Stomach smooth muscle (tissue), 2 donors: ENCODE measurements around the gene RNF135.

Source experiments
- H3K27ac ChIP-seq: one replicate; pipeline ENCODE4 v1.7.0; 2013; ENCODE audit warnings: mild to moderate bottlenecking, low read length, inconsistent platforms
- H3K27me3 ChIP-seq, 2 donors: one replicate each; pipeline ENCODE4 v1.7.0; 2013; ENCODE audit warnings: low read length in 2 of 2; ENCODE audit not compliant: insufficient read depth in 2 of 2, control insufficient read depth in 1 of 2
- H3K36me3 ChIP-seq, 2 donors: one replicate each; pipeline ENCODE4 v1.7.0; 2013; ENCODE audit warnings: low read length in 2 of 2; ENCODE audit not compliant: control insufficient read depth in 2 of 2, insufficient read depth in 2 of 2
- H3K4me1 ChIP-seq: one replicate; pipeline ENCODE4 v1.7.0; 2013; ENCODE audit warnings: low read length; ENCODE audit not compliant: control insufficient read depth, insufficient read depth
- H3K4me3 ChIP-seq, 2 donors: one replicate each; pipeline ENCODE4 v1.7.0; 2013; ENCODE audit warnings: low read length in 2 of 2
- H3K9ac ChIP-seq, 2 donors: one replicate each; pipeline ENCODE4 v1.7.0; 2013; ENCODE audit warnings: low read length in 2 of 2, mild to moderate bottlenecking in 1 of 2
- H3K9me3 ChIP-seq, 2 donors: one replicate each; pipeline ENCODE4 v1.7.0; 2013; ENCODE audit warnings: low read length in 2 of 2; ENCODE audit not compliant: control insufficient read depth in 2 of 2
- donor health status: healthy.
- donor health status: Pancreatic carcinoma.

The RNF135 gene

GRCh38 chr17:30981531-30982519, 11.0 kb downstream of the RNF135 start:
- Histone ChIP-seq H3K4me3 (no peak overlapping the region), H3K9me3 (no peaks in the 10 kb centered on the region), H3K27ac (no peak overlapping the region), H3K36me3 (peaks cover 12 to 13% of the 10 kb centered on the region in 2 donors), H3K4me1 (peaks cover 2% of the 10 kb centered on the region), H3K27me3 (no peaks in the 10 kb centered on the region), H3K9ac (no peak overlapping the region)

GRCh38 chr17:30982855-30983254, 12.0 kb downstream of the RNF135 start:
- Histone ChIP-seq H3K27ac (no peak overlapping the region), H3K27me3 (no peaks in the 10 kb centered on the region), H3K4me3 (no peak overlapping the region), H3K4me1 (peaks cover 2% of the 10 kb centered on the region), H3K36me3 (peaks cover 12 to 13% of the 10 kb centered on the region in 2 donors), H3K9ac (no peak overlapping the region), H3K9me3 (no peaks in the 10 kb centered on the region)

GRCh38 chr17:30990458-30990857, 19.6 kb downstream of the RNF135 start:
- Histone ChIP-seq H3K4me3 (no peak overlapping the region), H3K9ac (no peak overlapping the region), H3K27ac (no peak overlapping the region), H3K9me3 (no peaks in the 10 kb centered on the region), H3K36me3 (peaks cover 6 to 9% of the 10 kb centered on the region in 2 donors), H3K4me1 (no peaks in the 10 kb centered on the region), H3K27me3 (no peaks in the 10 kb centered on the region)

GRCh38 chr17:30992551-30992950, 21.7 kb downstream of the RNF135 start:
- Histone ChIP-seq H3K9me3 (no peaks in the 10 kb centered on the region), H3K36me3 (peaks cover 14 to 17% of the 10 kb centered on the region in 2 donors)

GRCh38 chr17:30995347-30995746, 24.5 kb downstream of the RNF135 start:
- H3K36me3 ChIP-seq = peaks cover 30 to 42% of the 10 kb centered on the region in 2 donors
- H3K4me1 ChIP-seq = no peaks in the 10 kb centered on the region
- no peaks in the 10 kb centered on the region for H3K27me3 ChIP-seq
- no peak overlapping the region for H3K9ac ChIP-seq
- H3K4me3 ChIP-seq = no peak overlapping the region
- H3K27ac ChIP-seq = no peak overlapping the region
- no peaks in the 10 kb centered on the region for H3K9me3 ChIP-seq

More at GRCh38 chr17:30992551-30992950, 21.7 kb downstream of the RNF135 start:
- Histone ChIP-seq H3K4me1 (no peaks in the 10 kb centered on the region), H3K4me3 (no peak overlapping the region), H3K27ac (no peak overlapping the region), H3K9ac (no peak overlapping the region), H3K27me3 (no peaks in the 10 kb centered on the region)

DNA sequence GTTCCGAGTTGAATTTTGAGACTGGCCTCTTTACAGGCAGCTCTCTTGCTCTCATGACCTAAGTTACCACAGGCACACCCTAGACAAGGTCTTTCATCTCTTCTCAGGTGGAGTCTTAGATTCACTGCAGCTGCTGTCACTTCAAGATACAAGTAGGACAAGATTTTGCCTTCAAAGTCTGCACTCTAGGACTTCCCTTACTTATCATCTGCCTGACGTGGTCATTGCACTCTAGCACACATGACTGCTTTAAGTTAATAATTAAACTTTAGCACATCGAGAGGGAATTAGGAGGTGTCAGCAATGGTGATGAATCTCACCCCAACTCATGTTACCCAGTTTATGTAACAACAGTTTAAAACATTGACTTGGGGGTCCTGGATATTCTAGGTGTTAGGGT, 25.6 kb downstream of the RNF135 start:
- H3K9me3 ChIP-seq = no peaks in the 10 kb centered on the region
- no peaks in the 10 kb centered on the region for H3K27me3 ChIP-seq
- no peak overlapping the region for H3K4me3 ChIP-seq
- H3K4me1 ChIP-seq = no peaks in the 10 kb centered on the region
- H3K9ac ChIP-seq = no peak overlapping the region
- H3K27ac ChIP-seq = no peak overlapping the region
- peaks cover 29 to 37% of the 10 kb centered on the region in 2 donors for H3K36me3 ChIP-seq

- no peak overlapping the region for H3K27ac ChIP-seq
- no peak overlapping the region for H3K4me3 ChIP-seq
- no peak overlapping the region for H3K9ac ChIP-seq
- peaks cover 34 to 40% of the 10 kb centered on the region in 2 donors for H3K36me3 ChIP-seq
- no peaks in the 10 kb centered on the region for H3K27me3 ChIP-seq
- H3K9me3 ChIP-seq = no peaks in the 10 kb centered on the region
- H3K4me1 ChIP-seq = no peaks in the 10 kb centered on the region
Measured at GRCh38 chr17:30997270-30997669, 26.4 kb downstream of the RNF135 start.

DNA sequence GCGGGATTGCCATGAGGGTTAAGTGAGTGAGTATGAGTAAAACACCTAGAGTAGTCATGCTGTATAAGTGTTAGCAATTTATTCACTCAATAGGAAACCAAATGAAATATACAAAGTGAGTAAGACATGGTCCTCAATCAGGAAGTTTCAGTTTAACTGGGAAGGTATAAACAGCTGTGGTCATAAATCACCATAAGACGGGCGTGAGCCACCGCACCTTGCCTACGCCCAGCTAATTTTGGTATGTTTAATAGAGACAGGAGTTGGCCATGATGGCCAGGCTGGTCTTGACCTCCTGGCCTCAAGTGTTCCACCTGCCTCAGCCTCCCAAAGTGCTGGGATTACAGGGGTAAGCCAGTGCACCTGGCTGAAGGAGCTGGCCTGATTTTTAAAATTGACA, 27.0 kb downstream of the RNF135 start:
- Histone ChIP-seq H3K27me3 (no peaks in the 10 kb centered on the region), H3K9me3 (no peaks in the 10 kb centered on the region), H3K4me1 (no peaks in the 10 kb centered on the region), H3K27ac (no peak overlapping the region), H3K4me3 (no peak overlapping the region), H3K9ac (no peak overlapping the region), H3K36me3 (peaks cover 37 to 40% of the 10 kb centered on the region in 2 donors)

- Histone ChIP-seq H3K4me1 (no peaks in the 10 kb centered on the region), H3K4me3 (no peak overlapping the region), H3K36me3 (peaks cover 32 to 36% of the 10 kb centered on the region in 2 donors), H3K27me3 (no peaks in the 10 kb centered on the region), H3K9me3 (no peaks in the 10 kb centered on the region), H3K27ac (no peak overlapping the region), H3K9ac (no peak overlapping the region)
Measured at GRCh38 chr17:31002047-31002446, 31.2 kb downstream of the RNF135 start.

DNA sequence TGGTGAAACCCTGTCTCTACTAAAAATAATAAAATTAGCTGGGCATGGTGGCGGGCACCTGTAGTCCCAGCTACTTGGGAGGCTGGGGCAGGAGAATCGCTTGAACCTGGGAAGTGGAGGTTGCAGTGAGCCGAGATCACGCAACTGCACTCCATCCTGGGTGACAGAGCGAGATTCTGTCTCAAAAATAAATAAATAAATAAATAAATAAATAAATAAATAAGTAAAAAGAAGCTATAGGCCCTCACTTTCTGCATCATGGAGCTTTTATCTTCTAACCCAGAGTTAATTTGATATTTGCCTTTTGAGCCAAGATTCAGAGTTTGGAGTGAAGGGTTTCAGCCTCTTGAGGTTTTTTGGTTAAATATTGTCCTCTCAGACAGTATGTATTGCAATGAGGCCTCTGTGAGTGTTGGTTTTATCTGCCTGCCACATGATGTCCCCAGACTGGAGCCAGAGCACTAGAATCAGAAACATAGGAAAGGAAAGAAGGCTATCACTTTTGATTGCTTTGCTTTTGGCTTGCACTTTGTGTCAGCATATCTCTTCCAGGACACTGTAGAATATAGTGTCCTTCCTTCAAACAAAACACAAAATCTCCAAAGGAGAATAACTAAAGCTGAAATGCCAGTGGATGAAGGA, 32.5 kb downstream of the RNF135 start:
- no peak overlapping the region for H3K27ac ChIP-seq
- no peak overlapping the region for H3K9ac ChIP-seq
- H3K4me3 ChIP-seq = no peak overlapping the region
- peaks cover 22 to 24% of the 10 kb centered on the region in 2 donors for H3K36me3 ChIP-seq
- H3K9me3 ChIP-seq = no peaks in the 10 kb centered on the region
- H3K4me1 ChIP-seq = peaks cover 3% of the 10 kb centered on the region
- H3K27me3 ChIP-seq = no peaks in the 10 kb centered on the region
